GM13976 (cell line): Measurements from ENCODE around the gene FHOD3.
"Not testable (repeated sequence)": the region's sequence is repeated elsewhere in the genome, so short reads cannot be mapped to it uniquely, and the experiment has no call there.

Experiments
- DNase-seq: peaks from one replicate; pipeline ENCODE4 v3.0.0; 2012; ENCODE audit warnings: low spot score
- in situ Hi-C: fragments of 300-500 bp; cut with MboI; formaldehyde crosslinking; loops from one replicate; pipeline ENCODE4 v1.12.0; 2022; ENCODE audit warnings: low sequenced_read_pairs, mixed read lengths, inconsistent platforms; ENCODE audit not compliant: unreplicated experiment
- TF ChIP-seq, protein P1 (sequence below): IDR thresholded peaks from 2 replicates; pipeline ENCODE4 v1.5.1; 2012; ENCODE audit warnings: borderline replicate concordance, mild to moderate bottlenecking; ENCODE audit not compliant: insufficient read depth; ENCODE audit errors: extremely low read depth, missing control alignments, control extremely low read depth

FHOD3 gene

DNA sequence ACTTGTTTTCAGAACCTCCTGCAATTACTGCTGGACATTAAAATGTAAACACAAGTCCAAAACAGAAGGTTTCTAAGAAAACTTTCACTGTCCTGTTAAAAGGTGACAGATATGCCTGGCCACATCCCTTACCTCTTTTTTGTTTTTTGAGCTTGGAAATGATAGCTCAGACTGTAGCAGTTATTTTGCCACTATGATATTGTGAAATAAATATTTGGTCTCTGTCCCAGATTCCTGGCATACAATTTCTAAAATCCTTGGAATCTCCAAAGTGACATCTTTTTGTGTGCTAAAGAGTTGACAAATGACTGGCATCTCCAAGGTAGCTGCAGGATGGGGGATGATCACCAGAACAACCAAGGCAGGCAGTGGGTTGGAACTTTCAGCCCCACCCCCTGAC, 514.4 kb downstream of the FHOD3 start:
- in situ Hi-C loops = loop anchor here (25.0 kb wide), 1 partner anchor 725 kb away; no protein-coding TSS in a partner anchor
- no peak for DNase-seq
- TF ChIP-seq, protein P1, sequence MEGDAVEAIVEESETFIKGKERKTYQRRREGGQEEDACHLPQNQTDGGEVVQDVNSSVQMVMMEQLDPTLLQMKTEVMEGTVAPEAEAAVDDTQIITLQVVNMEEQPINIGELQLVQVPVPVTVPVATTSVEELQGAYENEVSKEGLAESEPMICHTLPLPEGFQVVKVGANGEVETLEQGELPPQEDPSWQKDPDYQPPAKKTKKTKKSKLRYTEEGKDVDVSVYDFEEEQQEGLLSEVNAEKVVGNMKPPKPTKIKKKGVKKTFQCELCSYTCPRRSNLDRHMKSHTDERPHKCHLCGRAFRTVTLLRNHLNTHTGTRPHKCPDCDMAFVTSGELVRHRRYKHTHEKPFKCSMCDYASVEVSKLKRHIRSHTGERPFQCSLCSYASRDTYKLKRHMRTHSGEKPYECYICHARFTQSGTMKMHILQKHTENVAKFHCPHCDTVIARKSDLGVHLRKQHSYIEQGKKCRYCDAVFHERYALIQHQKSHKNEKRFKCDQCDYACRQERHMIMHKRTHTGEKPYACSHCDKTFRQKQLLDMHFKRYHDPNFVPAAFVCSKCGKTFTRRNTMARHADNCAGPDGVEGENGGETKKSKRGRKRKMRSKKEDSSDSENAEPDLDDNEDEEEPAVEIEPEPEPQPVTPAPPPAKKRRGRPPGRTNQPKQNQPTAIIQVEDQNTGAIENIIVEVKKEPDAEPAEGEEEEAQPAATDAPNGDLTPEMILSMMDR = no peak

- TF ChIP-seq, protein P1 = no peak
- in situ Hi-C loops = loop anchor here (25.0 kb wide), 1 partner anchor 725 kb away; no protein-coding TSS in a partner anchor
- no peak for DNase-seq
These were observed 515.2 kb downstream of the FHOD3 start for GRCh38 chr18:36812678-36813077.

- in situ Hi-C loops = loop anchor here (25.0 kb wide), 1 partner anchor 726 kb away; no protein-coding TSS in a partner anchor
- TF ChIP-seq, protein P1 = no peak
- DNase-seq = no peak
These were observed 515.7 kb downstream of the FHOD3 start for GRCh38 chr18:36813101-36813775.

- in situ Hi-C loops = loop anchor here (25.0 kb wide), 1 partner anchor 727 kb away; no protein-coding TSS in a partner anchor
- DNase-seq = no peak
- TF ChIP-seq, protein P1 = no peak
These were observed 516.3 kb downstream of the FHOD3 start for GRCh38 chr18:36813824-36814223.

DNA sequence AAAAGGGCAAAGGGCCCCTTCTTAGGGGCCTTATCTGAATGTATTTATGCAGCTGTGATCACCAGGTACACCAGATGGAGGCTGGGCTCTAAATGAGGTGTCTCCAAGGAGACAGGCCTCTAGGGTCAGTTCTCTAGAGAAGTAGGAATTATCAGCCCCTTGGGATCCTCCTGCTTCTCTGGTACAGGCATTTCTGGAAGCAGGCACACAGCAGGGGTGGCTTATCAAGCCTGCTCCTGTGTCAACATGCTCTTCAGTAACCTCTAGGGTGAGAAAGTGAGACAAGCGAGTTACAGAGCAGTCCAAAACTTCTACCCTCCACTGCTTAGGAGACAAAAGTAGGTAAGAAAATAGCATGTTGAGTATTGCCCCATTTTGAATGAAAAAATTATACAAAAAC, 517.5 kb downstream of the FHOD3 start:
- in situ Hi-C loops = loop anchor here (25.0 kb wide), 1 partner anchor 728 kb away; no protein-coding TSS in a partner anchor
- TF ChIP-seq, protein P1 = no peak
- DNase-seq = no peak

DNA sequence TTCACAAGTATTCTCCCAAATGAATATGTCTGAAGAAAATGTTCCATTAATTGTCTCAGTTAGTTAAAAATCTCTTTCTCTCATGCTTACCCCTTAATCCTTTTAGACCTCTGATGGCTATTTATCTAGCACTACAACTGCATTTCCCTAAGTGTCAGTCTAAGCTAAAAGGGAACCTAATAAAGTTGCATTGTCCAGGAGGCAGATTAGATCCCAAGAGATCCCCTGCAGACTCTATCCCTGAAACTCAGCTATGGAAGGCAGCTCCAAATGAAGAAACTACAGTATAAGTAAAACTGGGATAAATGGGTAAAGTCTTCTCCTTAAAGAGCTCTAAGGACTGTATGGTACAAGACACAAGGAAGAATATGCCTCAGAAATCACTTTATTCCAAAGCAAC, 518.6 kb downstream of the FHOD3 start:
- in situ Hi-C loops = loop anchor here (25.0 kb wide), 1 partner anchor 729 kb away; no protein-coding TSS in a partner anchor
- DNase-seq = not testable (repeated sequence)

- in situ Hi-C loops = loop anchor here (25.0 kb wide), 1 partner anchor 730 kb away; no protein-coding TSS in a partner anchor
- TF ChIP-seq, protein P1 = no peak
- no peak for DNase-seq
These were observed 519.5 kb downstream of the FHOD3 start for GRCh38 chr18:36817039-36817438.
